HPDE6-E6E7 (cell line): ENCODE data around the gene PHACTR1.

Experiments used
- DNase-seq: peaks from one replicate; pipeline ENCODE4 v3.0.0; 2011; ENCODE audit warnings: missing footprints; ENCODE audit errors: extremely low spot score

PHACTR1 gene

DNA sequence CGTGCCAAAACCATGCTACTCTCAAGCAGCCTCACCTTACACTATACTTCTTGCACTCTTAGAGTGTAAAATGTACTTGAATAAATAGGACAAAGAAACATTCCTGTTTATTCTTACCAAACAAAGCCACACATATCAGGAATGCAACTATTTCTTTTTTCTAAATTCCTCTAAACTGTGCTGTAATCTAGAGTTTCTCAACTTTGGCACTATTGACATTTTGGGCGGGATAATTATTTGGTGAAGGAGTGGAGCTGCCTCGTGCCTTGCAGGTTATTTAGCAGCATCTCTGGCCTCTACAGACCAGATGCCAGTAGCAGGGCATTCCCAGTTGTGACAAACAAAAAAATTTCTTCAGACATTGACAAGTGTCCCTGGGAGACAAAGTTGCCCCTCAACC is 86.9 kb downstream of the PHACTR1 start:
- DNase-seq, result no peak

DNA sequence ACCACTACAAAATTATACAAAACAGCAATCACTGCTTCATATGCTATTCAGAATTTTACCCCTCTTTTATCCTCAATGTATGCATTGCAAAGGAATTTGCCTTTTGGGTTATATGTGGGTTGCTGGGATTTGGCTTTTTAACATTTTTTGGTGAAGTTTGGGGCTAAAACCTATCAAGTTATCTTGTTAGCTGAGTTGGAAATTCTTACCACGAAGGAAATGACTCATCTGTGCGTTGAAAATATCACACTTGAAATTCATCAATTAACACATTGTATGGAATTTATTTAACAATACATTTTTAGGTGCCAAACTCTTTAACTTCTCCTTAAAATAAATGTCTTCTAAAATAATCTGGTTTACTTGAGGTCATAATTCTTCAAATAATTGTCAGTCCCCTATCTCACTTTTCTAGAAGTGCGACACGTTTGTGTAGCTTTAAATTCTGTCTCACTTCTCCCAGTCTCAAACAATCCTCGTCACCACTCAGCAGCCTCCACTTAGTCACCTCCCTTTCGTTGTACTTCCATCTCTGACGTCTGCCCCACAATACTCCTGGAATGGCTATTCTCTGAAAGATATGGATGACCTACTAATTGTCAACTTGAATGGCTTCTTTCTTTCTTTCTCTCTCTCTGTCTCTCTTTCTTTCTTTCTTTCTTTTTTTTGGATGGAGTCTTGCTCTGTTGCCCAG is 88.5 kb downstream of the PHACTR1 start:
- no peak for DNase-seq

- DNase-seq, result no peak
Observed at GRCh38 chr6:12806136-12806535, 89.6 kb downstream of the PHACTR1 start.

- DNase-seq, result no peak
Observed at GRCh38 chr6:12806796-12807195, 90.2 kb downstream of the PHACTR1 start.

DNA sequence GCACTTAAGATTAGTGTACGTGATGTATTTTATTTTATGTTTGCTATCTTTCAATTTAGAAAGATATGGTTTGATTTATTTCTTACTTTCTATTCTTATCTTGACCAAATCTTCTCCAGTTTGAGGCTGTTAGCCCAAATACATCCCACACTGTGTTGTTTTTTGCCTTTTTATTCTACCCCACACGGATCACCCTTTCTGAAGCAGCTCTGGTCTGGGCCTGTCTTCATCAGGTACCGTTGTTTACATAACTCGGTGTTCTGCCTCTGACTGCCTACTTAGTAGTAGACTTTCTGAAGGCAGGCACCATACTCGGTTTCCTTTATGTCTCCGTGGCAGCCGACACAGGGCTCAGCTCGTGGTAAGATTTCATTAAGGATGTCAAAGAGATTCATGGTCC is 95.0 kb downstream of the PHACTR1 start:
- DNase-seq, result no peak

GRCh38 chr6:12813321-12813720 is 96.8 kb downstream of the PHACTR1 start:
- no peak for DNase-seq

- no peak for DNase-seq
Observed at GRCh38 chr6:12814015-12814414, 97.4 kb downstream of the PHACTR1 start.

- no peak for DNase-seq
Observed at GRCh38 chr6:12815089-12815488, 98.5 kb downstream of the PHACTR1 start.

GRCh38 chr6:12815884-12816600 is 99.5 kb downstream of the PHACTR1 start:
- no peak for DNase-seq

DNA sequence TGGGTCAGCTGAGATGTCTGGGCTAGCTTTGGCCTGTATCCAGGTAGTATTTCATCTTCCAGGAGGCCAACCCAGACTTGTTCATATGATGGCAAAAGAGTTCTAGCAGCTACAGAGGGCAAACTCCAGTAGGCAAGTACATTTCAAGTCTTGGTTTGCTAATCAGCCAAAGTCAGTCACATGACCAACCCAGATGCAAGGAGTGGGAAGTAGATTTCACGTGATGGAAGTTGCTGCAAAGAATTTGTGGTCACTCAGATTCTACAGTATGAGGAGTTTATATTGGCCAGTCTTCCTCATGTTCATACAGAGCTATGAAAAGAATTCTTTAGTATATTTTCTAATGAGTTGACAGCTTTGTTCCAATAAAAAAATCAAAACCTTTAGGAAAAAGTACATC is 101.8 kb downstream of the PHACTR1 start:
- DNase-seq, result no peak

- DNase-seq, result no peak
Observed at GRCh38 chr6:12823847-12824246, 107.3 kb downstream of the PHACTR1 start.

DNA sequence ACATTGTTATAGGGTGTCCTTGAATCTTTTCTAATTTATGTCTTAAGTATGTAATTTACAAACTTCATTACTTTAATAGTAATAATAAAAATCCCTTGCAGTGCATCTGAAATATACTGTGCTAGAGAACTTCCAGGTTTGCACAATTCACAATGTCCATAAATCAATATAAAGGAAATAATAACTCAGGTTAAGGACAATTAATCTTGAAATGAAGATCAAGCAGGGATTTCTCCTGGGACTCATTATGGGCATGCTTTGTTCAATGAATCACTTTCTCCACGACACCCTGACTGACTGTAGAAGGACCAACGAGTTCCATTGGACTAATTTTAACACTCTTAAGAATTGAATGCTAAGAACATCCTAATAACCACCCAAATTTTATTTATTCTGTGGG is 110.0 kb downstream of the PHACTR1 start:
- DNase-seq, result no peak

DNA sequence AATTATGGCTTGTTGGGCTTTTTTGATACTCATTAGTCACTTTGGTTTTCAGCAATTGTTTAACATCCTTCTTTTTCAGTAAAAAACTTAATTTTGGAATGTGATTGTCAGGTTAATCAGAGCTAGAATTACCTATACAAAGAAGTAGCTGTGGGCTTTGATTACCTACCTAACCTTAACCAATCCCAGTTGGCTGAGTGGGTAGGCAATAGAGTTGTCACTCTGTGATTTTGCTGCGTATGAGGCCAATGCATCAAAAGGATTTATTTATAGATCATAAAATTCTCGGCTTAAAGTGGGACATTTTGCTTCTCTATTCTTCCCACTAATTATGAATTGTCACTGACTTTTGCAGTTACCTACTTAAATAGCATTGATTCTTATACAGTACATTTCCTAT is 111.4 kb downstream of the PHACTR1 start:
- no peak for DNase-seq

- no peak for DNase-seq
Observed at GRCh38 chr6:12832226-12832735, 115.7 kb downstream of the PHACTR1 start.

DNA sequence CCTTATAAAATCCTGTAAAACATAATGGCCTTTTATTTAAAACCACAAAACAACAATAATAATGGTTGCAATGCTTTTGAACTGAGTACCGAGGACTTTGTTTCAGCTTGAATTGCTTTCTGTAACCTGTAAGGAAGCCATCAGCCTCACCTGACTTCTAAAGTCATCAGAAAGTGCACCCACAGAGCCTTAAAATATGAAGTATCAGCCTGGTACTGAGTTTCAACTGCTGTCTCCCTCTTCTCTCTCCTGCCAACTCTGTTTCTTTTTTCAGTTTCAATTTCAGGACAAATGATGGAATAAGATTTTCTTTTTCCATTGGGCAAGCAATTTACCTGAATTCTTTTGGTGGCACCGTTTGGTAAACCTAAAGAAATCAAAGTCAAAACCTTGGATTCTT is 119.4 kb downstream of the PHACTR1 start:
- no peak for DNase-seq

DNA sequence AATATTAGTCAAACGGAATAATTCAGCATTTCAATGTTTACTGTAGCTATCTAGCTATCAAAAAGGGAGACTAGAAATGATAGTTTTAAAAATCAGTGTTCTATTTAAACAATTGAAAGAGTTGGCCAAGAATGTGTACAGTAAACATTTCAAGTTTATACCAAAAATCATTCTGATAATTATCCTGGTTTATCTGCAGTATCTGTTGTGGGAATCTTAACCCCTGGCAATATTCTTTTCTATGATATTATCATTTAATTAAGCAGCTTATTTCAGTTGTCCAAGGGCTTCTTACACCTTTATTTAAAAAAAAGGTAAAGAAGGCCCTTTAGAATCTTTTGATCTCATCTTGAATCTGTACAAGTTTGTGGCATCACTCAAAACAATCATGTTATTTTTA is 125.1 kb downstream of the PHACTR1 start:
- no peak for DNase-seq

GRCh38 chr6:12842114-12842513 is 125.5 kb downstream of the PHACTR1 start:
- DNase-seq, result no peak

DNA sequence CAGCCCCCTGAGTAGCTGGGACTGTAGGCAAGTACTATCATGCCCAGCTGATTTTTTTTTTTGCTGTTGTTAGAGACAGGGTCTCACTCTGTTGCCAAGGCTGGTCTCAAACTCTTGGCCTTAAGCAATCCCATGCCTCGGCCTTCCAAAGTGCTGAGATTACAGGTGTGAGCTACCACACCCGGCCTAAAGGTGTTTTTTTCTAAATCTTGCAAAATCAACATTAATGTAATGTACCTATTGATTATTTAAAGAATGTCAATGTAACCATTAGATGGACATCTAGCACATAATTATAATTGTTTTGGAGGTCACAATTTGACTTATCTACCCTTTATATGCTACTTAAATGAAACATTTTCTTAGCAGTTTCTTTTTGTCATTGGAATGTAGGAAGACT is 126.1 kb downstream of the PHACTR1 start:
- no peak for DNase-seq

DNA sequence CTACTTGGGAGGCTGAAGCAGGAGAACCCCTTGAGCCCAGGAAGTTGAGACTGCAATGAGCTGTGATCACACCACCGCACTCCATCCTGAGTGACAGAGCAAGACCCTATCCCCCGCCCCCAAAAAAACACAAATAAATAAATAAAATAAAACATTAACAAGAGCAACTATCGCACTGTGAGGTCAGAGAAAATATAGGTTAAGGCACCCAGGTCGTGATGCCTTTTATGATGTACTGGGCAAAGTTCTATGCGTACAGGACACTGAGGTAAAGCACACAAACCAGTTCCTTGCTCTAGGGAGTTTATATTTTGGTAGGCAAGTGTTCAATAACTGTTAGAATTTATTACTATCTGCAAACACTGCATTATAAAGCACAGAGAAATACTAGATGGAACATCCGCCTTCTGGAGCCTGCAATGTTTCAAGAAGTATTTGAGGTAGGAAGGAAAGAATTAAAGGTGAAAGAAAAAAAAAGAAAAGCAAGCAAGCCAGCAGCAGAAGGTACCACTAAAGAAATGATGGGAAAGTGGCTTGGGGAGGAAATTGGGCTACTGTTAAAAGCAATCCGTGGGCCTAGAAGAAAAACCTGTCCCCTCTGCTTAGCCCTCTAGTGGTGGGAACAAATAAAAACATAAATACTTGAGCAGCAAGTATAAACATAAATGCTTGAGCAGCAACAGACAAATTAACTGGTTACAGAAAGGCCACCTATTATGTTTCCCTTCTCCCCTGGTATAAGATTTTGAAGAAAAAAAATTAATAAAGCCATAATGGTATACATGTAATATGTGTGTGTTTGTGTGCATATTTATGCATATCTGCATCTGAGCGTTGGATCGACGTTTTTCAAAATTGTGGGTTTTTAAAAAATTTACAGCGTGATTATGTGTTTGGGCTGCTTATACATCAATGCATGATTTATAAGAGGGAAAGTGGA is 128.0 kb downstream of the PHACTR1 start:
- peak; percentile 13 for DNase-seq

- DNase-seq, result no peak
Observed at GRCh38 chr6:12845224-12846004, 128.8 kb downstream of the PHACTR1 start.
